Loucy (cell line): ENCODE measurements around the gene PDCD10.

Experiments used
- EZH2phosphoT487 ChIP-seq: fragments of 200-600 bp; IDR thresholded peaks from 2 replicates; pipeline ENCODE4 v1.6.1; 2018; ENCODE audit warnings: antibody characterized with exemption, mild to moderate bottlenecking, moderate library complexity, borderline replicate concordance
- TF ChIP-seq, protein P1 (sequence below): fragments of 200-600 bp; sonication (generic); conservative IDR thresholded peaks from 2 replicates; pipeline ENCODE4 v1.5.1; 2014; ENCODE audit warnings: mild to moderate bottlenecking, antibody characterized with exemption, low read length

DNA sequence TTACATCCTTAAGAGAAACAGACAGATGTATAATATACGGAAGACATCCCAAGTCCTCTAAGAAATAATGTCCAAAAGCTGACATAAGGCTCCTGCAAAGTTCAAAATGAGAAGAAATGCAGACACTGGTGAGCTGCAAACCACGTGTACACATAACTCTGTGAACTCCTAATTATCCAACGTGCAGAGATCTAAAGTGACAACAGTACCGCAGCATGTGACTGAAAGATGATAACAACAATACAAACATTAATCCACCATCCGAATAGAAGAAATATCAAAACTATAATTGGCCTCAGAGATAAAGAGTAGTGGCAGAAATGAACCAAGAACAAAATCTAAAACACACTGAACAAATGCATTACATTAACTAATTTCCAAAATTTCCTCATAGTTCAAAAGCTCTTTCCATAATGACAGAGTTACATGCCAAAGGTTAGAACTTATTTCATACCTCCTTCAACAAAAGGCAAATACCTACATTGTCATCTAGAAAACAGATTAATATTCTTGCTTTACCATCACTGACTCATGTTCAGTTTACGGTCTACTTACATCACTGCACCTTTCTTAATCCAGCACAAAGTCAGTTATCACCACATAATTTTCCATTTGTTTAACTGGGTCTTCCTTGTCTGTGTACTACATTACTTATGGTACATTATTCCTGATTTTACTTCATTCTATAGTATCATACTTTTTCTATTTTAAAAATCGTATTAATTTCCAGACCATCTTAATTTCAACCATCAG, 2.2 kb downstream of the PDCD10 start:
- TF ChIP-seq, protein P1, sequence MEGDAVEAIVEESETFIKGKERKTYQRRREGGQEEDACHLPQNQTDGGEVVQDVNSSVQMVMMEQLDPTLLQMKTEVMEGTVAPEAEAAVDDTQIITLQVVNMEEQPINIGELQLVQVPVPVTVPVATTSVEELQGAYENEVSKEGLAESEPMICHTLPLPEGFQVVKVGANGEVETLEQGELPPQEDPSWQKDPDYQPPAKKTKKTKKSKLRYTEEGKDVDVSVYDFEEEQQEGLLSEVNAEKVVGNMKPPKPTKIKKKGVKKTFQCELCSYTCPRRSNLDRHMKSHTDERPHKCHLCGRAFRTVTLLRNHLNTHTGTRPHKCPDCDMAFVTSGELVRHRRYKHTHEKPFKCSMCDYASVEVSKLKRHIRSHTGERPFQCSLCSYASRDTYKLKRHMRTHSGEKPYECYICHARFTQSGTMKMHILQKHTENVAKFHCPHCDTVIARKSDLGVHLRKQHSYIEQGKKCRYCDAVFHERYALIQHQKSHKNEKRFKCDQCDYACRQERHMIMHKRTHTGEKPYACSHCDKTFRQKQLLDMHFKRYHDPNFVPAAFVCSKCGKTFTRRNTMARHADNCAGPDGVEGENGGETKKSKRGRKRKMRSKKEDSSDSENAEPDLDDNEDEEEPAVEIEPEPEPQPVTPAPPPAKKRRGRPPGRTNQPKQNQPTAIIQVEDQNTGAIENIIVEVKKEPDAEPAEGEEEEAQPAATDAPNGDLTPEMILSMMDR = no peak
- no peak for TF ChIP-seq EZH2phosphoT487
